H1 (cell line): ENCODE data around the gene NFE2L2. TPM values are rescaled to one million over a fixed set of nuclear protein-coding genes. Genes with fewer than 3 reads are reported as not detected.

Source experiments
- CTCF ChIA-PET: fragments of 300-600 bp; sonication (Branson Sonifier 250); formaldehyde crosslinking; loops from one replicate; lab custom pipeline; 2021; ENCODE audit not compliant: partially characterized antibody; lab: Charles Lee
- POLR2A ChIA-PET: fragments of 300-600 bp; sonication (Branson Sonifier 250); formaldehyde crosslinking; loops from one replicate; lab custom pipeline; 2021; ENCODE audit warnings: inconsistent platforms; ENCODE audit not compliant: partially characterized antibody; lab: Charles Lee
- DNase-seq, 2 experiments: peaks; one replicate each; pipeline versions ENCODE4 v3.0.0 to v3.0.0-alpha.2; 2010 to 2022; ENCODE audit warnings: low spot score in 2 of 2, low read depth in 1 of 2, mixed read lengths in 1 of 2
- FAIRE-seq: peaks from 2 replicates; lab custom pipeline; 2011; peaks lifted over from hg19 to GRCh38; lab: Jason Lieb, UNC
- H2AFZ ChIP-seq: 2 replicates; pipeline ENCODE4 v1.8.1; 2012; ENCODE audit warnings: low read length, inconsistent platforms
- H2AK5ac ChIP-seq: 2 replicates; pipeline ENCODE4 v1.6.1; 2013; ENCODE audit warnings: low read depth, low read length
- H2BK120ac ChIP-seq: replicated peaks from 2 replicates; pipeline ENCODE3; 2013; ENCODE audit warnings: low read depth, low read length, inconsistent platforms
- H2BK12ac ChIP-seq: 2 replicates; pipeline ENCODE4 v1.6.1; 2013; ENCODE audit warnings: low read depth, low read length
- H2BK15ac ChIP-seq: 2 replicates; pipeline ENCODE4 v1.6.1; 2013; ENCODE audit warnings: low read length
- H2BK20ac ChIP-seq: 2 replicates; pipeline ENCODE4 v1.6.1; 2013; ENCODE audit warnings: low read length
- H2BK5ac ChIP-seq: 2 replicates; pipeline ENCODE4 v1.6.1; 2013; ENCODE audit warnings: low read depth, low read length
- H3K14ac ChIP-seq: 2 replicates; pipeline ENCODE4 v1.6.1; 2013; ENCODE audit warnings: inconsistent platforms; ENCODE audit not compliant: insufficient read length
- H3K18ac ChIP-seq: 2 replicates; pipeline ENCODE4 v1.6.1; 2013; ENCODE audit warnings: low read length; ENCODE audit errors: extremely low read depth
- H3K23ac ChIP-seq: 2 replicates; pipeline ENCODE4 v1.6.1; 2013; ENCODE audit warnings: inconsistent platforms; ENCODE audit not compliant: insufficient read length
- H3K23me2 ChIP-seq: 2 replicates; pipeline ENCODE4 v1.6.1; 2013; ENCODE audit warnings: low read depth, low read length
- H3K27ac ChIP-seq: 2 replicates; pipeline ENCODE4 v1.6.1; 2011; ENCODE audit warnings: low read depth, low read length, inconsistent platforms
- H3K27me3 ChIP-seq, 4 experiments: replicated peaks in 1 of 4; 1 replicate in 1 of 4; 2 replicates in 3 of 4; pipeline versions ENCODE4 v1.6.1 to v1.8.1; 2011 to 2013; ENCODE audit warnings: low read length in 3 of 4, mild to moderate bottlenecking in 3 of 4, inconsistent platforms in 2 of 4, mixed read lengths in 2 of 4, moderate library complexity in 1 of 4; ENCODE audit not compliant: control insufficient read depth in 3 of 4, insufficient read depth in 3 of 4; ENCODE audit errors: extremely low read depth in 1 of 4
- H3K36me3 ChIP-seq, 4 experiments: 2 replicates each; pipeline versions ENCODE4 v1.6.1 to v1.8.1; 2011 to 2013; ENCODE audit warnings: mild to moderate bottlenecking in 4 of 4, low read length in 3 of 4, moderate library complexity in 2 of 4, control low read depth in 1 of 4, inconsistent platforms in 1 of 4; ENCODE audit not compliant: insufficient read depth in 4 of 4, control insufficient read depth in 2 of 4
- H3K4ac ChIP-seq: replicated peaks from 2 replicates; pipeline ENCODE3; 2013; ENCODE audit warnings: low read length, low read depth, mixed read lengths, inconsistent platforms; ENCODE audit not compliant: insufficient read length
- H3K4me1 ChIP-seq, 4 experiments: replicated peaks in 1 of 4; 1 replicate in 1 of 4; 2 replicates in 3 of 4; pipeline versions ENCODE4 v1.6.1 to v1.8.1; 2011 to 2013; ENCODE audit warnings: low read length in 3 of 4, inconsistent platforms in 2 of 4, mixed read lengths in 1 of 4; ENCODE audit not compliant: insufficient read depth in 4 of 4, control insufficient read depth in 3 of 4
- H3K4me2 ChIP-seq, 2 experiments: 2 replicates each; pipeline versions ENCODE4 v1.6.1 to v1.8.1; 2011 to 2013; ENCODE audit warnings: low read depth in 2 of 2, low read length in 2 of 2, control low read depth in 1 of 2, inconsistent platforms in 1 of 2, mild to moderate bottlenecking in 1 of 2; ENCODE audit not compliant: insufficient read depth in 1 of 2
- H3K4me3 ChIP-seq, 4 experiments: fragments of 200-600, 300-600 bp in 1 of 4; sonication (generic), shearing (Covaris generic), sonication (Bioruptor Twin) in 1 of 4; 2 replicates each; pipeline versions ENCODE4 v1.5.1 to v1.8.1; 2011 to 2016; ENCODE audit warnings: low read length in 4 of 4, low read depth in 3 of 4, control low read depth in 2 of 4, inconsistent platforms in 2 of 4, mild to moderate bottlenecking in 2 of 4, mixed read lengths in 1 of 4, moderate library complexity in 1 of 4; ENCODE audit not compliant: insufficient read depth in 2 of 4; ENCODE audit errors: extremely low read depth in 1 of 4
- H3K56ac ChIP-seq: replicated peaks from 2 replicates; pipeline ENCODE3; 2013; ENCODE audit warnings: low read depth, mild to moderate bottlenecking, mixed read lengths, low read length, inconsistent platforms; ENCODE audit not compliant: insufficient read length
- H3K79me1 ChIP-seq: 2 replicates; pipeline ENCODE4 v1.6.1; 2013; ENCODE audit warnings: low read depth, low read length, control low read depth
- H3K79me2 ChIP-seq, 2 experiments: 2 replicates each; pipeline versions ENCODE4 v1.6.1 to v1.8.1; 2012 to 2013; ENCODE audit warnings: low read length in 2 of 2, mild to moderate bottlenecking in 2 of 2, inconsistent platforms in 1 of 2; ENCODE audit not compliant: insufficient read depth in 2 of 2, control insufficient read depth in 1 of 2
- H3K9ac ChIP-seq, 4 experiments: replicated peaks in 1 of 4; 1 replicate in 1 of 4; 2 replicates in 3 of 4; pipeline versions ENCODE4 v1.6.1 to v1.8.1; 2011 to 2013; ENCODE audit warnings: low read depth in 3 of 4, low read length in 3 of 4, control low read depth in 2 of 4, mild to moderate bottlenecking in 2 of 4, moderate library complexity in 2 of 4, inconsistent platforms in 1 of 4; ENCODE audit errors: extremely low read depth in 1 of 4
- H3K9me3 ChIP-seq, 2 experiments: 2 replicates each; pipeline versions ENCODE4 v1.6.1 to v1.8.1; 2012 to 2013; ENCODE audit warnings: mild to moderate bottlenecking in 2 of 2, moderate library complexity in 2 of 2, control low read depth in 1 of 2, inconsistent platforms in 1 of 2, low read depth in 1 of 2, low read length in 1 of 2, mixed read lengths in 1 of 2; ENCODE audit not compliant: insufficient read depth in 2 of 2
- H4K20me1 ChIP-seq, 2 experiments: replicated peaks in 1 of 2; 2 replicates each; pipeline versions ENCODE3 to v1.8.1; 2011 to 2013; ENCODE audit warnings: inconsistent platforms in 2 of 2, low read length in 2 of 2, mild to moderate bottlenecking in 1 of 2; ENCODE audit not compliant: insufficient read depth in 2 of 2, control insufficient read depth in 1 of 2
- H4K5ac ChIP-seq: 2 replicates; pipeline ENCODE4 v1.6.1; 2013; ENCODE audit warnings: low read length, low read depth, mixed read lengths, inconsistent platforms; ENCODE audit not compliant: insufficient read length
- H4K8ac ChIP-seq: 2 replicates; pipeline ENCODE4 v1.8.0; 2013; ENCODE audit warnings: mild to moderate bottlenecking, moderate library complexity, low read length, inconsistent platforms; ENCODE audit not compliant: insufficient read depth; ENCODE audit errors: extremely low read depth
- H4K91ac ChIP-seq: replicated peaks from 2 replicates; pipeline ENCODE3; 2013; ENCODE audit warnings: low read length, mixed read lengths, inconsistent platforms; ENCODE audit not compliant: insufficient read length
- CTBP2 ChIP-seq: IDR thresholded peaks from 2 replicates; pipeline ENCODE4 v1.7.0; 2011; ENCODE audit warnings: borderline replicate concordance, mild to moderate bottlenecking, moderate library complexity, mixed read lengths, low read length; ENCODE audit not compliant: insufficient read depth, insufficient read length
- KDM1A ChIP-seq: fragments of 200-600, 300-600 bp; sonication (generic); IDR thresholded peaks from 2 replicates; pipeline ENCODE4 v1.7.1; 2016; ENCODE audit warnings: mild to moderate bottlenecking, low read length, borderline replicate concordance
- MAFK ChIP-seq: IDR thresholded peaks from 2 replicates; pipeline ENCODE4 v1.6.1; 2012; ENCODE audit warnings: low read depth, mild to moderate bottlenecking, improper control_type of control experiment, low read length
- RFX5 ChIP-seq: IDR thresholded peaks from 2 replicates; pipeline ENCODE4 v1.6.1; 2011; ENCODE audit warnings: low read depth, low read length, improper control_type of control experiment, borderline replicate concordance
- RXRA ChIP-seq: IDR thresholded peaks from 2 replicates; pipeline ENCODE4 v1.6.1; 2011; ENCODE audit warnings: low read depth, mild to moderate bottlenecking, low read length, moderate library complexity; ENCODE audit not compliant: insufficient read depth
- SAP30 ChIP-seq: fragments of 300-600 bp; sonication (generic); IDR thresholded peaks from 2 replicates; pipeline ENCODE4 v1.7.1; 2012; ENCODE audit warnings: low read length, moderate library complexity, mild to moderate bottlenecking, inconsistent platforms; ENCODE audit not compliant: insufficient read depth, insufficient replicate concordance
- SIX5 ChIP-seq: IDR thresholded peaks from 2 replicates; pipeline ENCODE4 v1.6.1; 2011; ENCODE audit warnings: mild to moderate bottlenecking, low read depth, low read length
- SUZ12 ChIP-seq: fragments of 200-600 bp; sonication (generic); IDR thresholded peaks from 2 replicates; pipeline ENCODE4 v1.6.1; 2012; ENCODE audit warnings: mild to moderate bottlenecking, inconsistent platforms, low read length, moderate library complexity, mixed read lengths
- TBP ChIP-seq: IDR thresholded peaks from 2 replicates; pipeline ENCODE4 v1.6.1; 2011; ENCODE audit warnings: low read depth, low read length, improper control_type of control experiment
- TEAD4 ChIP-seq: IDR thresholded peaks from 2 replicates; pipeline ENCODE4 v1.6.1; 2012; ENCODE audit warnings: low read depth, low read length, inconsistent platforms, mixed read lengths
- WGBS, 2 experiments: shearing (Covaris generic) in 1 of 2; methylation state at CpG; one replicate each; pipeline versions ENCODE4 v1.1.6 to v1.1.7; 2013 to 2015; ENCODE audit warnings: low lambda C conversion rate in 2 of 2, mixed read lengths in 2 of 2, inconsistent platforms in 1 of 2, low coverage in 1 of 2, missing lambda C conversion rate in 1 of 2; ENCODE audit not compliant: insufficient replicate concordance in 2 of 2, insufficient coverage in 1 of 2, insufficient read length in 1 of 2; ENCODE audit errors: extremely low coverage in 1 of 2, missing lambda C conversion rate in 1 of 2; 5-methylcytosine and 5-hydroxymethylcytosine counted together
- polyA plus RNA-seq, 7 experiments: library from polyadenylated mRNA; depleted of rRNA in 3 of 7; stranded (reverse) in 5 of 7; unstranded in 2 of 7; fragments of >200 nt in 5 of 7; fragments of 200-250 nt in 2 of 7; gene quantifications; 1 replicate in 5 of 7; 2 replicates in 1 of 7; 4 replicates in 1 of 7; pipeline versions ENCODE4 v1.2.1 to v1.2.3, GENCODE V29; 2011 to 2013; ENCODE audit warnings: missing spikeins in 2 of 7, mixed read lengths in 2 of 7
- total RNA-seq: library from RNA; stranded (reverse); fragmentation: NEBNext Ultra II Directional; extraction: Animal tissue kit (Norgen Biotek cat#: 25700); gene quantifications from 2 replicates; pipeline ENCODE4 v1.2.1, GENCODE V29; 2021
- TF ChIP-seq, protein P1 (sequence below): IDR thresholded peaks from 2 replicates; pipeline ENCODE4 v1.6.1; 2012; ENCODE audit warnings: low read length, inconsistent platforms

The NFE2L2 gene
- total and polyA plus RNA-seq, 2 of the 8 experiments (the other 6 are each of a cell fraction or from before 2014, with no cell fraction given) = 33.2 to 34.5 TPM

DNA sequence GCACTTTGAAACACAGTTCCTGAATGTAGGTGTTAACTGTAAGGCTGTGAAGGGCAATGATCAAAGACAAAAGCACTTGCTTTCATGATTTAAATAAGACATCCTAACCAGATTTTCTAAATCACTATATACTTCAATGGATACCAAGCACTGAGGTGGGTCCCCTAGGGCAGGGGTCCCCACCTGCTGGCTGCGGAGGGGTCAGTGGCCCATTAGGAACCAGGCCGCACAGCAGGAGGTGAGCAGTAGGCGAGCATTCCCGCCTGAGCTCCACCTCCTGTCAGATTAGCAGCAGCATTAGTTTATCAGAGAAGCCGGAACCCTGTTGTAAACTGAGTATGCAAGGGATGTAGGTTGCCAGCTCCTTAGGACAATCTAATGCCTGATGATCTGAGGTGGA lies 7.1 kb downstream of the NFE2L2 start:
- Histone ChIP-seq H2BK20ac (no peak overlapping the region), H3K9me3 (peaks cover 7 to 8% of the 10 kb centered on the region in 2 experiments), H4K8ac (no peak overlapping the region), H3K23me2 (no peaks in the 10 kb centered on the region), H3K14ac (no peak overlapping the region), H3K27ac (no peak overlapping the region), H2AK5ac (no peak overlapping the region), H3K4me1 (peaks cover 0 to 9% (median 0%) of the 10 kb centered on the region in 4 experiments; a peak in 1 of 7 replicates), H4K91ac (no peak overlapping the region), H3K23ac (no peak overlapping the region), H4K5ac (no peak overlapping the region), H2BK120ac (no peak overlapping the region), H2AFZ (no peak overlapping the region), H3K27me3 (no peaks in the 10 kb centered on the region), H2BK5ac (no peak overlapping the region), H2BK15ac (no peak overlapping the region), H3K79me1 (peaks cover 5% of the 10 kb centered on the region), H3K4me2 (no peak overlapping the region), H3K36me3 (peaks cover 0 to 3% (median 0%) of the 10 kb centered on the region in 4 experiments; a peak in 1 of 8 replicates), H3K4ac (no peak overlapping the region), H2BK12ac (no peak overlapping the region), H4K20me1 (peaks cover 12 to 13% of the 10 kb centered on the region in 2 experiments), H3K4me3 (no peak overlapping the region), H3K79me2 (peaks cover 21 to 99% of the 10 kb centered on the region in 2 experiments), H3K18ac (no peak overlapping the region), H3K9ac (no peak overlapping the region), H3K56ac (no peak overlapping the region)
- no peak for DNase-seq
- FAIRE-seq = no peak
- ChIA-PET POLR2A (interaction anchor here (1.2 to 1.8 kb wide), 6 partner anchors 10 to 45 kb away, joined by 3 to 7 read pairs (median 6); partner anchors contain the start of gene HNRNPA3), CTCF (interaction anchor here (1.6 kb wide), 1 partner anchor 62 kb away, joined by 3 read pairs; no protein-coding TSS in a partner anchor)
- 92% methylated on average over 5 of the region's 5 CpGs; no CpG with 5 or more reads in 1 of the 2 experiments for WGBS, 2 experiments
- TF ChIP-seq MAFK (no peak), TEAD4 (no peak), RFX5 (no peak), CTBP2 (no peak), SAP30 (no peak), SUZ12 (no peak), SIX5 (no peak), RXRA (no peak), TBP (no peak), KDM1A (no peak)
- TF ChIP-seq, protein P1, sequence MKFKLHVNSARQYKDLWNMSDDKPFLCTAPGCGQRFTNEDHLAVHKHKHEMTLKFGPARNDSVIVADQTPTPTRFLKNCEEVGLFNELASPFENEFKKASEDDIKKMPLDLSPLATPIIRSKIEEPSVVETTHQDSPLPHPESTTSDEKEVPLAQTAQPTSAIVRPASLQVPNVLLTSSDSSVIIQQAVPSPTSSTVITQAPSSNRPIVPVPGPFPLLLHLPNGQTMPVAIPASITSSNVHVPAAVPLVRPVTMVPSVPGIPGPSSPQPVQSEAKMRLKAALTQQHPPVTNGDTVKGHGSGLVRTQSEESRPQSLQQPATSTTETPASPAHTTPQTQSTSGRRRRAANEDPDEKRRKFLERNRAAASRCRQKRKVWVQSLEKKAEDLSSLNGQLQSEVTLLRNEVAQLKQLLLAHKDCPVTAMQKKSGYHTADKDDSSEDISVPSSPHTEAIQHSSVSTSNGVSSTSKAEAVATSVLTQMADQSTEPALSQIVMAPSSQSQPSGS = no peak
